GM23338 (cell line): ENCODE data around the gene COL16A1. TPM values are rescaled to one million over a fixed set of nuclear protein-coding genes. Genes with fewer than 3 reads are reported as not detected.
A peak's percentile ranks its signal among the peaks of the same experiment; 100 is the strongest.

Experiments used
- ATAC-seq: fragments of 200-7000 bp; cut with Tn5 transposase; 3 replicates; pipeline ENCODE4 v1.9.1; 2020
- DNase-seq: peaks from one replicate; pipeline ENCODE4 v3.0.0-alpha.2; 2015; ENCODE audit warnings: low spot score
- H2AFZ ChIP-seq: fragments of 200-600 bp; sonication (generic); 2 replicates; pipeline ENCODE4 v1.8.0; 2016; ENCODE audit warnings: antibody characterized with exemption, mild to moderate bottlenecking, moderate library complexity
- H3F3A ChIP-seq: fragments of 200-600 bp; sonication (generic); replicated peaks from 2 replicates; pipeline ENCODE4 v1.8.0; 2017; ENCODE audit warnings: antibody characterized with exemption, mixed run types, low read depth
- H3K27ac ChIP-seq: fragments of 200-600 bp; sonication (generic); 2 replicates; pipeline ENCODE4 v1.6.1; 2016; ENCODE audit warnings: low read depth
- H3K27me3 ChIP-seq: fragments of 200-600 bp; sonication (generic); 2 replicates; pipeline ENCODE4 v1.8.0; 2016; ENCODE audit warnings: mild to moderate bottlenecking, mixed run types, moderate library complexity; ENCODE audit not compliant: insufficient read depth
- H3K36me3 ChIP-seq: fragments of 200-600 bp; sonication (generic); 2 replicates; pipeline ENCODE4 v1.8.0; 2016; ENCODE audit warnings: mild to moderate bottlenecking; ENCODE audit not compliant: insufficient read depth
- H3K4me1 ChIP-seq: fragments of 200-600 bp; sonication (generic); 2 replicates; pipeline ENCODE4 v1.8.0; 2016; ENCODE audit warnings: mild to moderate bottlenecking, moderate library complexity; ENCODE audit not compliant: insufficient read depth
- H3K4me2 ChIP-seq: fragments of 200-600 bp; sonication (generic); 2 replicates; pipeline ENCODE4 v1.7.1; 2017; ENCODE audit warnings: mixed run types
- H3K4me3 ChIP-seq: fragments of 200-600 bp; sonication (generic); 2 replicates; pipeline ENCODE4 v1.6.1; 2016; ENCODE audit warnings: mixed run types
- H3K79me2 ChIP-seq: fragments of 200-600 bp; sonication (generic); replicated peaks from 2 replicates; pipeline ENCODE4 v1.8.0; 2017; ENCODE audit warnings: mild to moderate bottlenecking; ENCODE audit not compliant: insufficient read depth
- H3K9me2 ChIP-seq: fragments of 200-600 bp; sonication (generic); 2 replicates; pipeline ENCODE4 v1.8.0; 2017; ENCODE audit not compliant: insufficient read depth
- H4K20me1 ChIP-seq: fragments of 200-600 bp; sonication (generic); replicated peaks from 2 replicates; pipeline ENCODE4 v1.8.0; 2017; ENCODE audit warnings: mild to moderate bottlenecking; ENCODE audit not compliant: insufficient read depth
- H3K27ac Mint-ChIP-seq: 2 replicates; pipeline ENCODE4 v1.8.0; 2020; ENCODE audit warnings: inconsistent platforms, mild to moderate bottlenecking, moderate library complexity, mixed read lengths
- H3K27me3 Mint-ChIP-seq: 3 replicates; pipeline ENCODE4 v1.8.0; 2022; ENCODE audit warnings: low read depth, mild to moderate bottlenecking, moderate library complexity, mixed read lengths, inconsistent platforms; ENCODE audit not compliant: insufficient read depth, poor library complexity
- H3K36me3 Mint-ChIP-seq: 3 replicates; pipeline ENCODE4 v1.8.0; 2021; ENCODE audit warnings: low read depth, mild to moderate bottlenecking, inconsistent platforms, moderate library complexity, mixed read lengths
- H3K4me1 Mint-ChIP-seq: 3 replicates; pipeline ENCODE4 v1.8.0; 2020; ENCODE audit warnings: mild to moderate bottlenecking, inconsistent platforms, mixed read lengths
- H3K4me3 Mint-ChIP-seq: 3 replicates; pipeline ENCODE4 v1.8.0; 2021; ENCODE audit warnings: moderate library complexity, mild to moderate bottlenecking, inconsistent platforms, mixed read lengths
- H3K9me3 Mint-ChIP-seq: 3 replicates; pipeline ENCODE4 v1.8.0; 2020; ENCODE audit warnings: moderate library complexity, mild to moderate bottlenecking, inconsistent platforms, mixed read lengths
- CTCF ChIP-seq, 2 experiments: fragments of 200-600 bp in 1 of 2; sonication (generic) in 1 of 2; conservative IDR thresholded peaks; 2 replicates each; pipeline versions ENCODE4 v1.5.1 to v1.6.1; 2016 to 2017; ENCODE audit warnings: antibody characterized with exemption in 2 of 2, low read depth in 2 of 2, mild to moderate bottlenecking in 2 of 2, moderate library complexity in 1 of 2
- REST ChIP-seq: IDR thresholded peaks from one replicate; pipeline ENCODE4 v1.6.1; 2018; ENCODE audit warnings: antibody characterized with exemption; ENCODE audit not compliant: unreplicated experiment
- ZNF114 ChIP-seq: fragments of 250-450 bp; sonication (Bioruptor Pico); IDR thresholded peaks from 2 replicates; pipeline ENCODE4 v1.5.0; 2020; ENCODE audit warnings: mild to moderate bottlenecking, moderate library complexity
- ZNF462 ChIP-seq: fragments of 250-450 bp; sonication (Bioruptor Pico); IDR thresholded peaks from 2 replicates; pipeline ENCODE4 v1.5.0; 2020; ENCODE audit warnings: mild to moderate bottlenecking, moderate library complexity
- polyA plus RNA-seq: library from polyadenylated mRNA; unstranded; fragments of >200 nt; fragmentation: Nextera tagmentation; extraction: Ambion mirVana; gene quantifications from 2 replicates; pipeline ENCODE4 v1.2.1, GENCODE V29; 2016
- total RNA-seq: library from RNA; depleted of rRNA; stranded (reverse); fragments of >200 nt; shearing (Covaris generic); gene quantifications from 2 replicates; pipeline ENCODE4 v1.2.3, GENCODE V29; 2014

Gene COL16A1
- total and polyA plus RNA-seq, 2 experiments from 2014 or later = 4.2 to 13.2 TPM

- no peak for TF ChIP-seq ZNF462 (CRISPR knock-in tag)
- TF ChIP-seq ZNF114 (CRISPR knock-in tag) = no peak
Observed at GRCh38 chr1:31685795-31686194, 18.0 kb downstream of the COL16A1 start (continued).

- TF ChIP-seq REST = no peak
- TF ChIP-seq CTCF (conservative IDR thresholded peaks at IDR 0.05; ENCODE audit: low read depth in 2 of 2) = peak; percentile 48 to 74
- no peaks in the 10 kb centered on the region for H3K27me3 ChIP-seq
- H3K4me1 ChIP-seq = no peaks in the 10 kb centered on the region
- Mint-ChIP-seq H3K9me3 (no peaks in the 10 kb centered on the region; the same call in 2 of the 3 replicates), H3K27me3 (peaks cover 11% of the 10 kb centered on the region), H3K4me3 (no peak overlapping the region), H3K4me1 (peaks cover 14% of the 10 kb centered on the region), H3K27ac (no peak overlapping the region), H3K36me3 (no peaks in the 10 kb centered on the region; the same call in 2 of the 3 replicates)
- ATAC-seq (peak; percentile 95), DNase-seq (peak; percentile 77)
- H3F3A ChIP-seq = no peaks in the 10 kb centered on the region
- H3K9me2 ChIP-seq = no peaks in the 10 kb centered on the region
- H3K4me2 ChIP-seq = no peak overlapping the region
- H2AFZ ChIP-seq = no peak overlapping the region
- no peaks in the 10 kb centered on the region for H3K36me3 ChIP-seq
- no peak overlapping the region for H3K27ac ChIP-seq
- H4K20me1 ChIP-seq = no peaks in the 10 kb centered on the region
- no peak overlapping the region for H3K4me3 ChIP-seq
- no peaks in the 10 kb centered on the region for H3K79me2 ChIP-seq
Observed at GRCh38 chr1:31683997-31684396, 19.8 kb downstream of the COL16A1 start.
